A549 (cell line): Measurements from ENCODE around the gene TPSG1. TPM values are rescaled to one million over a fixed set of nuclear protein-coding genes. Genes with fewer than 3 reads are reported as not detected.

ENCODE experiments used
- ATAC-seq, 2 experiments: fragments of 200-7000 bp in 1 of 2; fragments of >200 bp in 1 of 2; cut with Nextera tagmentation in 1 of 2; cut with Tn5 transposase in 1 of 2; 3 replicates each; pipeline versions ENCODE4 v1.8.0 to v1.9.1; 2018 to 2020; ENCODE audit warnings: mild to moderate bottlenecking in 1 of 2, moderate library complexity in 1 of 2
- CTCF ChIA-PET: fragments of 300-600 bp; sonication (Branson Sonifier 250); formaldehyde crosslinking; extraction: SDS; loops from one replicate; lab custom pipeline; 2021; ENCODE audit warnings: antibody characterized with exemption, inconsistent platforms; lab: Yijun Ruan, JAX
- POLR2A ChIA-PET: fragments of 350-600 bp; formaldehyde crosslinking; extraction: SDS; loops from one replicate; lab custom pipeline; 2021; ENCODE audit warnings: antibody characterized with exemption, inconsistent platforms; lab: Yijun Ruan, JAX
- DNase-seq, 2 experiments: peaks; one replicate each; pipeline versions ENCODE4 v3.0.0 to v3.0.0-alpha.2; 2011 to 2016; ENCODE audit warnings: low read depth in 1 of 2, low spot score in 1 of 2
- FAIRE-seq: peaks from 2 replicates; lab custom pipeline; 2011; peaks lifted over from hg19 to GRCh38; lab: Jason Lieb, UNC
- H3K27ac ChIP-seq, 2 experiments: fragments of >200 bp; sonication (Bioruptor Twin); formaldehyde crosslinking; 3 replicates each; pipeline ENCODE4 v1.5.1; 2016 to 2017
- H3K4me1 ChIP-seq: fragments of >200 bp; sonication (Bioruptor Twin); formaldehyde crosslinking; 3 replicates; pipeline ENCODE4 v1.6.1; 2016
- H3K4me2 ChIP-seq: fragments of >200 bp; sonication (Bioruptor Twin); formaldehyde crosslinking; 3 replicates; pipeline ENCODE4 v1.6.1; 2016
- H3K4me3 ChIP-seq: fragments of >200 bp; sonication (Bioruptor Twin); formaldehyde crosslinking; 3 replicates; pipeline ENCODE4 v1.5.1; 2016
- H3K9me3 ChIP-seq: fragments of >200 bp; sonication (Bioruptor Twin); formaldehyde crosslinking; 3 replicates; pipeline ENCODE4 v1.6.1; 2016
- BHLHE40 ChIP-seq: IDR thresholded peaks from 2 replicates; pipeline ENCODE4 v1.6.1; 2012; ENCODE audit warnings: low read depth, low read length, inconsistent platforms
- CEBPB ChIP-seq, 2 experiments: fragments of >200 bp in 1 of 2; sonication (Bioruptor Twin) in 1 of 2; formaldehyde crosslinking in 1 of 2; IDR thresholded peaks; 2 replicates each; pipeline ENCODE4 v1.6.1; 2012 to 2016
- CHD2 ChIP-seq: fragments of 150-350 bp; IDR thresholded peaks from 2 replicates; pipeline ENCODE4 v1.6.1; 2014; ENCODE audit warnings: low read length; ENCODE audit not compliant: partially characterized antibody
- CTCF ChIP-seq: fragments of >200 bp; sonication (Bioruptor Twin); formaldehyde crosslinking; IDR thresholded peaks from 3 replicates; pipeline ENCODE4 v1.5.1; 2016
- EHF ChIP-seq: fragments of 250-450 bp; sonication (Bioruptor Pico); IDR thresholded peaks from 2 replicates; pipeline ENCODE4 v1.5.0; 2020; ENCODE audit warnings: mild to moderate bottlenecking
- ESRRA ChIP-seq: fragments of 150-350 bp; IDR thresholded peaks from 2 replicates; pipeline ENCODE4 v1.6.1; 2014; ENCODE audit warnings: mild to moderate bottlenecking, low read length, borderline replicate concordance
- GATA3 ChIP-seq: IDR thresholded peaks from 2 replicates; pipeline ENCODE4 v1.6.1; 2012; ENCODE audit warnings: borderline replicate concordance
- HOXA7 ChIP-seq: fragments of 250-450 bp; sonication (Bioruptor Pico); IDR thresholded peaks from 2 replicates; pipeline ENCODE4 v1.5.0; 2020; ENCODE audit warnings: mild to moderate bottlenecking, moderate library complexity
- HOXB5 ChIP-seq: fragments of 250-450 bp; sonication (Bioruptor Pico); IDR thresholded peaks from 2 replicates; pipeline ENCODE4 v1.5.0; 2020; ENCODE audit warnings: mild to moderate bottlenecking, moderate library complexity
- JUN ChIP-seq, 2 experiments: fragments of >200 bp; sonication (Bioruptor Twin); formaldehyde crosslinking; IDR thresholded peaks; 2 replicates in 1 of 2; 3 replicates in 1 of 2; pipeline ENCODE4 v1.6.1; 2016 to 2017
- KDM1A ChIP-seq: fragments of 200-600 bp; sonication (generic); IDR thresholded peaks from 2 replicates; pipeline ENCODE4 v1.6.1; 2016; ENCODE audit warnings: low read depth, mild to moderate bottlenecking
- NR3C1 ChIP-seq: fragments of >200 bp; sonication (Bioruptor Twin); formaldehyde crosslinking; IDR thresholded peaks from 3 replicates; pipeline ENCODE4 v1.6.1; 2017
- PHF8 ChIP-seq: fragments of 200-600 bp; sonication (generic); IDR thresholded peaks from 2 replicates; pipeline ENCODE4 v1.6.1; 2016; ENCODE audit warnings: low read depth, mild to moderate bottlenecking, antibody characterized with exemption, moderate library complexity, borderline replicate concordance
- RCOR1 ChIP-seq: fragments of 150-350 bp; IDR thresholded peaks from 2 replicates; pipeline ENCODE4 v1.6.1; 2014; ENCODE audit warnings: antibody characterized with exemption, low read length, low read depth
- RFX5 ChIP-seq: fragments of 450-650 bp; IDR thresholded peaks from 2 replicates; pipeline ENCODE4 v1.7.1; 2014; ENCODE audit warnings: antibody characterized with exemption, mild to moderate bottlenecking, moderate library complexity
- ZC3H11A ChIP-seq: fragments of 450-650 bp; IDR thresholded peaks from 2 replicates; pipeline ENCODE4 v1.6.1; 2014; ENCODE audit warnings: antibody characterized with exemption, mild to moderate bottlenecking
- ZSCAN20 ChIP-seq: fragments of 250-450 bp; sonication (Bioruptor Pico); IDR thresholded peaks from 2 replicates; pipeline ENCODE4 v1.8.0; 2022; ENCODE audit warnings: mild to moderate bottlenecking, moderate library complexity
- WGBS: methylation state at CpG from one replicate; pipeline ENCODE4 v1.1.6; 2017; ENCODE audit errors: missing lambda C conversion rate; 5-methylcytosine and 5-hydroxymethylcytosine counted together
- polyA plus RNA-seq, 4 experiments: library from polyadenylated mRNA; depleted of rRNA in 3 of 4; stranded (reverse); fragments of >200 nt; fragmentation: RNase III in 1 of 4; extraction: RNeasy Plus Mini Kit Qiagen cat#74134 plus additional on column Dnase treatment in 1 of 4; gene quantifications; 2 replicates in 3 of 4; 3 replicates in 1 of 4; pipeline ENCODE4 v1.2.3, GENCODE V29; 2011 to 2017
- TF ChIP-seq, protein P1 (sequence below): IDR thresholded peaks from 2 replicates; pipeline ENCODE4 v1.6.1; 2012
- TF ChIP-seq, protein P2 (sequence below): fragments of 250-450 bp; sonication (Bioruptor Pico); IDR thresholded peaks from 2 replicates; pipeline ENCODE4 v1.5.0; 2020; ENCODE audit warnings: low read depth, mild to moderate bottlenecking, moderate library complexity
- TF ChIP-seq, protein P3 (sequence below): fragments of 250-450 bp; sonication (Bioruptor Pico); IDR thresholded peaks from 2 replicates; pipeline ENCODE4 v1.5.0; 2021; ENCODE audit warnings: mild to moderate bottlenecking, moderate library complexity, borderline replicate concordance

The TPSG1 gene
- polyA plus RNA-seq, 2 of the 4 experiments (the other 2 are of a cell fraction) = not detected

GRCh38 chr16:1262210-1262845 is 37.3 kb upstream of the TPSG1 start (continued):
- TF ChIP-seq, protein P1, sequence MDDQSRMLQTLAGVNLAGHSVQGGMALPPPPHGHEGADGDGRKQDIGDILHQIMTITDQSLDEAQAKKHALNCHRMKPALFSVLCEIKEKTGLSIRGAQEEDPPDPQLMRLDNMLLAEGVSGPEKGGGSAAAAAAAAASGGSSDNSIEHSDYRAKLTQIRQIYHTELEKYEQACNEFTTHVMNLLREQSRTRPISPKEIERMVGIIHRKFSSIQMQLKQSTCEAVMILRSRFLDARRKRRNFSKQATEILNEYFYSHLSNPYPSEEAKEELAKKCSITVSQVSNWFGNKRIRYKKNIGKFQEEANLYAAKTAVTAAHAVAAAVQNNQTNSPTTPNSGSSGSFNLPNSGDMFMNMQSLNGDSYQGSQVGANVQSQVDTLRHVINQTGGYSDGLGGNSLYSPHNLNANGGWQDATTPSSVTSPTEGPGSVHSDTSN = no peak

DNA sequence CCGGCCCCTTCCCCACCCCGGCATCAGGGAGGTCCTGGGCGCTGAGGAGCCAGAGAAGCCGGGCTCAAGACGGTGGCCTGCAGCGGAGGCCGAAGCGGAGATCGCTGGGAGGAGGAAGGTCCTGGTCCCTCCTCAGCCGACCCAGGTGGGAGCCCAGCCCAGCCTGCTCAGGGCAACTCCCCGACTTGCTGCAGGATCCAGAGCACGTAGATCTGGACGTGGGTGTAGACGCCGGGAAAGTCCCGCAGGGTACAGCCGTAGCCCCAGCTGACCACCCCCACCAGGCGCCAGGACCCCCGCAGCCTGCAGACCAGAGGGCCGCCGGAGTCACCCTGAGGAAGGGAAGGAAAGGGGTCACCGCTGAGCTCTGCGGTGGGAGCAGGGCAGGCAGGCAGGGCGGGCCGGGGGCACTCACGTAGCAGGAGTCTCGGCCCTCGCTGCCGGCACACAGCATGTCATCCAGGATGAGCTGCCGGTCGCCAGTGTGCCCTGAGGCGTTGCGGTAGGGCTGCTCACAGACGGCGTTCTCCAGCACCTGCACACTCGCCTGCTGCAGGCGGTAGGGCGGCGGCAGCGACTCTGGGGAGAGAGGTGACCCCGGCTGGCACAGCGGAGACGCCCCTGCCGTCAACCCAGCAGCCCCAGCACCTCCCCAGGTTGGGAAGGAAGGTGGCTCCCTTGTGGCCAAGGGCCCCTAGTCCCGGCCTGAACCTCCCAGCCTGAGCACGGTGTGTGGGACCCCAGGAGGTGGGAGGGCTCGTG is 36.2 kb upstream of the TPSG1 start:
- CTCF ChIA-PET = interaction anchor here (0.7 to 1.9 kb wide), 3 partner anchors 12 to 91 kb away, joined by 3 to 5 read pairs (median 4); no protein-coding TSS in a partner anchor
- POLR2A ChIA-PET = no interaction called here
- peak in 1 of 2 experiments; percentile 17; a peak in 3 of 6 replicates for ATAC-seq

DNA sequence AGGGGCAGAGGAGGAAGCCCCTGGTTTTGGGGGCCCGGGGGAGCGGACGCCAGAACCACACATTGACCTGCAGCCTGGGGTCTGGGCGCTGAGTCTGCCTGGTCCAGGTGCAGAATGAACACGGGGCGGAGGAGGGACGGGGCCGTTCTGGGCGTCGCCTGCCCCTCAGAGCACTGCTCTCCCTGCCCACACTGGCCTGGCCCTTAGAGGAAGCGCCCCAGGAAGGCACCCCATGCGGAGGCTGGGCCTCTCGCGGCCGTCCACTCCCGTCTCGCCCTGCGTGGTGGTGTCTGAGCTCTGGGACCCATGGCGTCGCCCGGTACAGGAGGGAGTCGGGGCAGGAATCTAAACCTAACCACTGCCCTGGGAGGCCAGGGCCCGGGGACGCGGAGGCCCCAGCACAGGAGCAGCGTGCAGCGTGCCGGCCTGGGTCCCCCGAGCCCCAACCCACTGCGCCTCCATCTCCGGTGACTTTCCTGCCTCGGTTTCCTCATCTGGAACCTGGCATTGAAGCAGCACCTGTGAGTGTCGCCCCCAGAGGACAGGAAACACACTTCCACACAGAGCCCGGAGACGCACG is 35.1 kb upstream of the TPSG1 start:
- FAIRE-seq = no peak
- H3K4me2 ChIP-seq = no peak overlapping the region
- ATAC-seq = no peak
- DNase-seq = no peak
- TF ChIP-seq RFX5 (no peak), ZC3H11A (no peak), ZSCAN20 (CRISPR knock-in tag) (no peak), CTCF (no peak)
- TF ChIP-seq, protein P1 = no peak
- no peak overlapping the region for H3K4me3 ChIP-seq
- POLR2A ChIA-PET = no interaction called here
- CTCF ChIA-PET = no interaction called here
- H3K4me1 ChIP-seq = 0 out of 3 replicates have a peak, but pooled peaks cover 5% of the 10 kb centered on the region
- H3K27ac ChIP-seq = no peak overlapping the region
- WGBS = 52% methylated on average over 28 of the region's 36 CpGs
- H3K9me3 ChIP-seq = no peaks in the 10 kb centered on the region

More for the DNA sequence above, 36.2 kb upstream of the TPSG1 start:
- 0 out of 3 replicates have a peak, but pooled peaks cover 5% of the 10 kb centered on the region for H3K4me1 ChIP-seq
- TF ChIP-seq, protein P2, sequence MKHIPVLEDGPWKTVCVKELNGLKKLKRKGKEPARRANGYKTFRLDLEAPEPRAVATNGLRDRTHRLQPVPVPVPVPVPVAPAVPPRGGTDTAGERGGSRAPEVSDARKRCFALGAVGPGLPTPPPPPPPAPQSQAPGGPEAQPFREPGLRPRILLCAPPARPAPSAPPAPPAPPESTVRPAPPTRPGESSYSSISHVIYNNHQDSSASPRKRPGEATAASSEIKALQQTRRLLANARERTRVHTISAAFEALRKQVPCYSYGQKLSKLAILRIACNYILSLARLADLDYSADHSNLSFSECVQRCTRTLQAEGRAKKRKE (CRISPR knock-in tag) = no peak
- TF ChIP-seq HOXA7 (CRISPR knock-in tag) = no peak
- no peak for TF ChIP-seq CEBPB (IDR thresholded peaks at IDR 0.05)
- TF ChIP-seq ESRRA = no peak
- no peak for TF ChIP-seq BHLHE40
- TF ChIP-seq PHF8 = no peak
- no peak for TF ChIP-seq GATA3
- TF ChIP-seq JUN (IDR thresholded peaks at IDR 0.05) = no peak
- no peak for TF ChIP-seq CHD2
- TF ChIP-seq, protein P3, sequence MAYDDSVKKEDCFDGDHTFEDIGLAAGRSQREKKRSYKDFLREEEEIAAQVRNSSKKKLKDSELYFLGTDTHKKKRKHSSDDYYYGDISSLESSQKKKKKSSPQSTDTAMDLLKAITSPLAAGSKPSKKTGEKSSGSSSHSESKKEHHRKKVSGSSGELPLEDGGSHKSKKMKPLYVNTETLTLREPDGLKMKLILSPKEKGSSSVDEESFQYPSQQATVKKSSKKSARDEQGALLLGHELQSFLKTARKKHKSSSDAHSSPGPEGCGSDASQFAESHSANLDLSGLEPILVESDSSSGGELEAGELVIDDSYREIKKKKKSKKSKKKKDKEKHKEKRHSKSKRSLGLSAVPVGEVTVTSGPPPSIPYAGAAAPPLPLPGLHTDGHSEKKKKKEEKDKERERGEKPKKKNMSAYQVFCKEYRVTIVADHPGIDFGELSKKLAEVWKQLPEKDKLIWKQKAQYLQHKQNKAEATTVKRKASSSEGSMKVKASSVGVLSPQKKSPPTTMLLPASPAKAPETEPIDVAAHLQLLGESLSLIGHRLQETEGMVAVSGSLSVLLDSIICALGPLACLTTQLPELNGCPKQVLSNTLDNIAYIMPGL (CRISPR knock-in tag) = no peak
- no peak for TF ChIP-seq NR3C1
- no peak for TF ChIP-seq KDM1A
- TF ChIP-seq HOXB5 = no peak
- no peak for TF ChIP-seq EHF
- TF ChIP-seq RCOR1 = no peak
- TF ChIP-seq, all 56 proteins: peak for 0
- H3K4me2 ChIP-seq = no peak overlapping the region
- WGBS = 27% methylated on average over 28 of the region's 47 CpGs
- H3K4me3 ChIP-seq = no peak overlapping the region
- H3K27ac ChIP-seq = no peak overlapping the region
- FAIRE-seq (no peak), DNase-seq (no peak)
- no peaks in the 10 kb centered on the region for H3K9me3 ChIP-seq
